Loucy (cell line): ENCODE results near the gene SLC5A6.

Experiments used
- H2AFZ ChIP-seq: fragments of 200-600 bp; sonication (generic); 2 replicates; pipeline ENCODE4 v1.6.0; 2016; ENCODE audit warnings: antibody characterized with exemption, mild to moderate bottlenecking, low read length, moderate library complexity
- H3F3A ChIP-seq: fragments of 200-600 bp; 2 replicates; pipeline ENCODE4 v1.6.0; 2016; ENCODE audit warnings: antibody characterized with exemption, low read depth, mild to moderate bottlenecking
- H3K27me3 ChIP-seq: fragments of 200-600 bp; sonication (generic); 2 replicates; pipeline ENCODE4 v1.6.1; 2014; ENCODE audit warnings: low read length, mild to moderate bottlenecking; ENCODE audit not compliant: insufficient read depth, poor library complexity, severe bottlenecking
- H3K36me3 ChIP-seq: fragments of 200-600 bp; sonication (generic); 2 replicates; pipeline ENCODE4 v1.6.1; 2016; ENCODE audit warnings: low read length; ENCODE audit not compliant: insufficient read depth
- H3K4me1 ChIP-seq: fragments of 200-600 bp; sonication (generic); 2 replicates; pipeline ENCODE4 v1.5.1; 2014; ENCODE audit warnings: low read length, mild to moderate bottlenecking; ENCODE audit not compliant: insufficient read depth, poor library complexity, severe bottlenecking
- H3K4me2 ChIP-seq: fragments of 200-600 bp; sonication (generic); 2 replicates; pipeline ENCODE4 v1.6.0; 2014; ENCODE audit warnings: antibody characterized with exemption, low read length, low read depth, mild to moderate bottlenecking; ENCODE audit not compliant: poor library complexity, severe bottlenecking
- H3K4me3 ChIP-seq: fragments of 200-600 bp; sonication (generic); 2 replicates; pipeline ENCODE4 v1.5.1; 2014; ENCODE audit warnings: low read length, mild to moderate bottlenecking, mixed read lengths; ENCODE audit not compliant: poor library complexity, severe bottlenecking
- H3K79me2 ChIP-seq: fragments of 200-600 bp; sonication (generic); 2 replicates; pipeline ENCODE4 v1.6.1; 2014; ENCODE audit warnings: low read length; ENCODE audit not compliant: insufficient read depth
- H3K9ac ChIP-seq: fragments of 200-600 bp; sonication (generic); 2 replicates; pipeline ENCODE4 v1.6.0; 2014; ENCODE audit warnings: mild to moderate bottlenecking, low read depth, low read length, moderate library complexity; ENCODE audit not compliant: poor library complexity, severe bottlenecking
- H3K9me2 ChIP-seq: fragments of 200-600 bp; sonication (generic); replicated peaks from 2 replicates; pipeline ENCODE4 v1.6.1; 2016; ENCODE audit warnings: low read depth, low read length, mixed read lengths
- H3K9me3 ChIP-seq: fragments of 200-600 bp; sonication (generic); 2 replicates; pipeline ENCODE4 v1.6.1; 2014; ENCODE audit warnings: mild to moderate bottlenecking, antibody characterized with exemption, low read length, low read depth; ENCODE audit not compliant: insufficient read depth
- H4K20me1 ChIP-seq: fragments of 200-600 bp; sonication (generic); 2 replicates; pipeline ENCODE4 v1.6.0; 2014; ENCODE audit warnings: antibody characterized with exemption, low read length, mild to moderate bottlenecking; ENCODE audit not compliant: insufficient read depth, poor library complexity, severe bottlenecking
- EZH2phosphoT487 ChIP-seq: fragments of 200-600 bp; IDR thresholded peaks from 2 replicates; pipeline ENCODE4 v1.6.1; 2018; ENCODE audit warnings: antibody characterized with exemption, mild to moderate bottlenecking, moderate library complexity, borderline replicate concordance
- TF ChIP-seq, protein P1 (sequence below): fragments of 200-600 bp; sonication (generic); conservative IDR thresholded peaks from 2 replicates; pipeline ENCODE4 v1.5.1; 2014; ENCODE audit warnings: mild to moderate bottlenecking, antibody characterized with exemption, low read length

The SLC5A6 gene

DNA sequence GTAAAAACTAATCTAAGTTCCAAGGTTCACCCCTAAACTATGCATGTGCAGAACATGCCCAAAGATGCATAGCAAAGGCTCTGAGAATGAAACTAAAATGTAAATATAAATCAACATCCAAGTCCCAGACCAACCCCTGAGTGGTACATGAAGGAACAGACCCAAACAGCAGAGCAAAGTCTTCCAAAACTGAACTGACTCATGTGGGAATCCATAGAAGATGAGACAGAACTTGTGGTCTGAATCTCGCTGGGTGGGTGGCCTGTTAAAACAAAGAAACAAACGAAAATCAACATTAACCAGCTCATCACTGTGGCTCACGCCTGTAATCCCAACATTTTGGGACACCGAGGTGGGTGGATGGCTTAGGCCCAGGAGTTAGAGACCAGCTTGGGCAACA lies 29.7 kb downstream of the SLC5A6 start:
- Histone ChIP-seq H3K9ac (no peak overlapping the region), H3K79me2 (no peaks in the 10 kb centered on the region), H2AFZ (no peak overlapping the region), H3K36me3 (no peaks in the 10 kb centered on the region), H3K27me3 (no peaks in the 10 kb centered on the region), H4K20me1 (no peaks in the 10 kb centered on the region), H3K9me3 (no peaks in the 10 kb centered on the region), H3K9me2 (no peaks in the 10 kb centered on the region), H3K4me3 (no peak overlapping the region), H3F3A (0 out of 2 replicates have a peak, but pooled peaks cover 2% of the 10 kb centered on the region), H3K4me2 (no peak overlapping the region), H3K4me1 (no peaks in the 10 kb centered on the region)
- no peak for TF ChIP-seq EZH2phosphoT487
- TF ChIP-seq, protein P1, sequence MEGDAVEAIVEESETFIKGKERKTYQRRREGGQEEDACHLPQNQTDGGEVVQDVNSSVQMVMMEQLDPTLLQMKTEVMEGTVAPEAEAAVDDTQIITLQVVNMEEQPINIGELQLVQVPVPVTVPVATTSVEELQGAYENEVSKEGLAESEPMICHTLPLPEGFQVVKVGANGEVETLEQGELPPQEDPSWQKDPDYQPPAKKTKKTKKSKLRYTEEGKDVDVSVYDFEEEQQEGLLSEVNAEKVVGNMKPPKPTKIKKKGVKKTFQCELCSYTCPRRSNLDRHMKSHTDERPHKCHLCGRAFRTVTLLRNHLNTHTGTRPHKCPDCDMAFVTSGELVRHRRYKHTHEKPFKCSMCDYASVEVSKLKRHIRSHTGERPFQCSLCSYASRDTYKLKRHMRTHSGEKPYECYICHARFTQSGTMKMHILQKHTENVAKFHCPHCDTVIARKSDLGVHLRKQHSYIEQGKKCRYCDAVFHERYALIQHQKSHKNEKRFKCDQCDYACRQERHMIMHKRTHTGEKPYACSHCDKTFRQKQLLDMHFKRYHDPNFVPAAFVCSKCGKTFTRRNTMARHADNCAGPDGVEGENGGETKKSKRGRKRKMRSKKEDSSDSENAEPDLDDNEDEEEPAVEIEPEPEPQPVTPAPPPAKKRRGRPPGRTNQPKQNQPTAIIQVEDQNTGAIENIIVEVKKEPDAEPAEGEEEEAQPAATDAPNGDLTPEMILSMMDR, result no peak

GRCh38 chr2:27179344-27180000 lies 32.6 kb downstream of the SLC5A6 start:
- no peak overlapping the region for H2AFZ ChIP-seq
- no peak overlapping the region for H3K4me2 ChIP-seq

GRCh38 chr2:27178469-27178868 lies 33.6 kb downstream of the SLC5A6 start:
- Histone ChIP-seq H3K4me1 (no peaks in the 10 kb centered on the region), H3K9me2 (no peaks in the 10 kb centered on the region), H3K36me3 (no peaks in the 10 kb centered on the region), H3K27me3 (no peaks in the 10 kb centered on the region), H3F3A (no peaks in the 10 kb centered on the region), H3K4me2 (no peak overlapping the region), H3K79me2 (no peaks in the 10 kb centered on the region), H2AFZ (no peak overlapping the region), H3K9me3 (no peaks in the 10 kb centered on the region), H3K4me3 (no peak overlapping the region), H4K20me1 (no peaks in the 10 kb centered on the region), H3K9ac (no peak overlapping the region)
- no peak for TF ChIP-seq EZH2phosphoT487
- TF ChIP-seq, protein P1, result no peak

More at GRCh38 chr2:27179344-27180000, 32.6 kb downstream of the SLC5A6 start:
- Histone ChIP-seq H3K9me3 (no peaks in the 10 kb centered on the region), H3F3A (no peaks in the 10 kb centered on the region), H3K9me2 (no peaks in the 10 kb centered on the region), H3K4me3 (no peak overlapping the region), H3K79me2 (no peaks in the 10 kb centered on the region), H3K36me3 (no peaks in the 10 kb centered on the region), H3K4me1 (no peaks in the 10 kb centered on the region), H4K20me1 (no peaks in the 10 kb centered on the region), H3K9ac (no peak overlapping the region), H3K27me3 (no peaks in the 10 kb centered on the region)
- TF ChIP-seq, protein P1, result no peak
- TF ChIP-seq EZH2phosphoT487, result no peak
